HCT116 (cell line): ENCODE measurements around the gene AP5Z1. TPM values are rescaled to one million over a fixed set of nuclear protein-coding genes. Genes with fewer than 3 reads are reported as not detected.

ENCODE experiments used
- ATAC-seq: fragments of 200-7000 bp; cut with Tn5 transposase; 2 replicates; pipeline ENCODE4 v1.9.1; 2020; ENCODE audit warnings: mild to moderate bottlenecking, moderate library complexity
- Bru-seq: library from RNA; stranded (reverse); fragments of 400-500 nt; gene quantifications from one replicate; lab custom pipeline; 2021; lab: Mats Ljungman, UMichigan
- BruChase-seq, 2 experiments: library from RNA; stranded (reverse); fragments of 400-500 nt; gene quantifications; one replicate each; lab custom pipeline; 2021; lab: Mats Ljungman, UMichigan
- BruUV-seq: library from RNA; stranded (reverse); fragments of 400-500 nt; replicated peaks from 2 replicates; lab custom pipeline; 2021; lab: Mats Ljungman, UMichigan
- CTCF ChIA-PET: fragments of 300-600 bp; sonication (Branson Sonifier 250); formaldehyde crosslinking; loops from one replicate; lab custom pipeline; 2021; ENCODE audit warnings: antibody characterized with exemption; lab: Charles Lee
- POLR2A ChIA-PET: fragments of 300-600, 350-600 bp; sonication (Branson Sonifier 250); formaldehyde crosslinking; loops from one replicate; lab custom pipeline; 2021; ENCODE audit warnings: antibody characterized with exemption; lab: Charles Lee
- RAD21 ChIA-PET, 2 experiments: fragments of 300-600 bp; sonication (Branson Sonifier 250); formaldehyde crosslinking; loops; one replicate each; lab custom pipeline; 2023; ENCODE audit warnings: low total read pairs in 2 of 2; ENCODE audit not compliant: uncharacterized antibody in 2 of 2, unreplicated experiment in 2 of 2, low non-redundant PET in 1 of 2; lab: Charles Lee
- DNase-seq: peaks from one replicate; pipeline ENCODE4 v3.0.0-alpha.2; 2010; ENCODE audit warnings: low read depth, low spot score
- H2AFZ ChIP-seq: fragments of 200-600 bp; shearing (Covaris generic), sonication (generic); 2 replicates; pipeline ENCODE4 v1.6.1; 2017; ENCODE audit warnings: low read depth, mixed run types, mixed read lengths, antibody characterized with exemption, low read length; ENCODE audit not compliant: poor library complexity, severe bottlenecking
- H3K27ac ChIP-seq: 2 replicates; pipeline ENCODE4 v1.5.1; 2012; ENCODE audit warnings: low read depth, low read length
- H3K27me3 ChIP-seq: fragments of 200-600 bp; sonication (generic); 2 replicates; pipeline ENCODE4 v1.6.1; 2016; ENCODE audit warnings: mixed run types, low read length, mixed read lengths; ENCODE audit not compliant: insufficient read depth
- H3K36me3 ChIP-seq, 2 experiments: fragments of 200-500 bp in 1 of 2; fragments of 200-600 bp in 1 of 2; sonication (Bioruptor generic) in 1 of 2; sonication (generic) in 1 of 2; 2 replicates each; pipeline versions ENCODE4 v1.5.1 to v1.6.1; 2014 to 2016; ENCODE audit warnings: low read length in 2 of 2, inconsistent platforms in 1 of 2, mixed read lengths in 1 of 2, mixed run types in 1 of 2; ENCODE audit not compliant: insufficient read depth in 2 of 2, control insufficient read depth in 1 of 2
- H3K4me1 ChIP-seq, 2 experiments: fragments of 200-600 bp in 1 of 2; sonication (generic) in 1 of 2; 2 replicates each; pipeline versions ENCODE4 v1.5.1 to v1.6.1; 2012 to 2017; ENCODE audit warnings: low read length in 2 of 2, inconsistent platforms in 1 of 2, mild to moderate bottlenecking in 1 of 2, mixed read lengths in 1 of 2, mixed run types in 1 of 2, moderate library complexity in 1 of 2; ENCODE audit not compliant: insufficient read depth in 2 of 2, control insufficient read depth in 1 of 2
- H3K4me2 ChIP-seq: fragments of 200-600 bp; sonication (generic); 2 replicates; pipeline ENCODE4 v1.6.1; 2017; ENCODE audit warnings: mixed run types, low read length, mixed read lengths
- H3K4me3 ChIP-seq, 2 experiments: fragments of 200-600 bp in 1 of 2; sonication (generic) in 1 of 2; replicated peaks in 1 of 2; 2 replicates each; pipeline ENCODE4 v1.5.1; 2011 to 2016; ENCODE audit warnings: low read length in 2 of 2, control low read depth in 1 of 2, low read depth in 1 of 2, mild to moderate bottlenecking in 1 of 2, mixed read lengths in 1 of 2, mixed run types in 1 of 2
- H3K79me2 ChIP-seq: fragments of 200-600 bp; sonication (generic); 2 replicates; pipeline ENCODE4 v1.6.1; 2017; ENCODE audit warnings: mild to moderate bottlenecking, mixed run types, low read length, moderate library complexity, mixed read lengths; ENCODE audit not compliant: insufficient read depth
- H3K9ac ChIP-seq: fragments of 200-600 bp; sonication (generic); 2 replicates; pipeline ENCODE4 v1.6.1; 2016; ENCODE audit warnings: low read length, mixed read lengths
- H3K9me2 ChIP-seq: fragments of 200-600 bp; sonication (generic), shearing (Covaris generic); 2 replicates; pipeline ENCODE4 v1.6.1; 2017; ENCODE audit warnings: mixed run types, mild to moderate bottlenecking, moderate library complexity; ENCODE audit not compliant: insufficient read depth
- H3K9me3 ChIP-seq, 2 experiments: fragments of 200-500 bp in 1 of 2; fragments of 200-600 bp in 1 of 2; sonication (Bioruptor generic) in 1 of 2; sonication (generic) in 1 of 2; 2 replicates each; pipeline ENCODE4 v1.6.1; 2014 to 2017; ENCODE audit warnings: low read length in 2 of 2, mixed read lengths in 2 of 2, inconsistent platforms in 1 of 2, low read depth in 1 of 2, mild to moderate bottlenecking in 1 of 2, mixed run types in 1 of 2, moderate library complexity in 1 of 2; ENCODE audit not compliant: control insufficient read depth in 1 of 2, insufficient read depth in 1 of 2
- H4K20me1 ChIP-seq: fragments of 200-600 bp; sonication (generic), shearing (Covaris generic); 2 replicates; pipeline ENCODE4 v1.6.1; 2017; ENCODE audit warnings: mixed run types, mild to moderate bottlenecking, moderate library complexity; ENCODE audit not compliant: insufficient read depth
- CEBPB ChIP-seq: IDR thresholded peaks from 2 replicates; pipeline ENCODE4 v1.6.1; 2012; ENCODE audit warnings: low read depth
- EGR1 ChIP-seq: IDR thresholded peaks from 2 replicates; pipeline ENCODE4 v1.6.1; 2012; ENCODE audit warnings: low read depth
- ELF1 ChIP-seq: IDR thresholded peaks from 2 replicates; pipeline ENCODE4 v1.6.1; 2012; ENCODE audit warnings: low read depth, borderline replicate concordance
- EZH2 ChIP-seq: fragments of 200-600 bp; sonication (generic); IDR thresholded peaks from 2 replicates; pipeline ENCODE4 v1.6.1; 2017; ENCODE audit warnings: antibody characterized with exemption, mixed run types
- FOSL1 ChIP-seq: IDR thresholded peaks from 2 replicates; pipeline ENCODE4 v1.6.1; 2012; ENCODE audit warnings: low read depth
- JUND ChIP-seq: IDR thresholded peaks from 2 replicates; pipeline ENCODE4 v1.6.1; 2012
- RAD21 ChIP-seq: IDR thresholded peaks from 2 replicates; pipeline ENCODE4 v1.6.1; 2012; ENCODE audit warnings: low read depth, mild to moderate bottlenecking
- SIN3A ChIP-seq: IDR thresholded peaks from 2 replicates; pipeline ENCODE4 v1.6.1; 2012; ENCODE audit warnings: low read depth
- SP1 ChIP-seq: IDR thresholded peaks from 2 replicates; pipeline ENCODE4 v1.6.1; 2012; ENCODE audit warnings: low read depth
- TCF7L2 ChIP-seq: IDR thresholded peaks from 2 replicates; pipeline ENCODE4 v1.7.0; 2011; ENCODE audit warnings: borderline replicate concordance, inconsistent platforms; ENCODE audit not compliant: insufficient read depth, insufficient read length; ENCODE audit errors: extremely low read depth
- YY1 ChIP-seq: IDR thresholded peaks from 2 replicates; pipeline ENCODE4 v1.6.1; 2011; ENCODE audit warnings: low read length, low read depth, moderate library complexity, mild to moderate bottlenecking; ENCODE audit not compliant: insufficient replicate concordance; ENCODE audit errors: extremely low read depth
- ZNF274 ChIP-seq: fragments of 200-500 bp; sonication (Bioruptor generic); IDR thresholded peaks from 2 replicates; pipeline ENCODE4 v1.6.1; 2014; ENCODE audit warnings: mild to moderate bottlenecking, low read depth, low read length, inconsistent platforms
- intact Hi-C: fragments of 100-400 bp; cut with micrococcal nuclease; formaldehyde crosslinking; loops from 2 replicates; pipeline ENCODE4 v1.10.0; 2022
- long read RNA-seq: library from polyadenylated mRNA; unstranded; transcript quantifications from one replicate; pipeline ENCODE4 v2.0.0, GENCODE V29; 2021; ENCODE audit not compliant: unreplicated experiment
- polyA plus RNA-seq: library from polyadenylated mRNA; unstranded; fragments of >200 nt; gene quantifications from 2 replicates; pipeline ENCODE4 v1.2.1, GENCODE V29; 2012; ENCODE audit warnings: missing spikeins
- total RNA-seq: library from RNA; stranded (reverse); gene quantifications from one replicate; pipeline ENCODE4 v1.2.1, GENCODE V29; 2021; ENCODE audit not compliant: unreplicated experiment
- TF ChIP-seq, protein P1 (sequence below): IDR thresholded peaks from 2 replicates; pipeline ENCODE4 v1.6.1; 2012
- TF ChIP-seq, protein P2 (sequence below), 3 experiments: fragments of 200-600 bp in 1 of 3; sonication (generic) in 1 of 3; IDR thresholded peaks in 2 of 3; conservative IDR thresholded peaks in 1 of 3; 2 replicates each; pipeline ENCODE4 v1.5.1; 2012 to 2017; ENCODE audit warnings: low read depth in 2 of 3, low read length in 2 of 3, antibody characterized with exemption in 1 of 3, borderline replicate concordance in 1 of 3, control low read depth in 1 of 3, mild to moderate bottlenecking in 1 of 3, mixed read lengths in 1 of 3, mixed run types in 1 of 3, moderate library complexity in 1 of 3; ENCODE audit not compliant: insufficient read depth in 1 of 3
- TF ChIP-seq, protein P3 (sequence below): IDR thresholded peaks from 2 replicates; pipeline ENCODE4 v1.6.1; 2012
- TF ChIP-seq, protein P4 (sequence below): IDR thresholded peaks from 2 replicates; pipeline ENCODE4 v1.6.1; 2012; ENCODE audit warnings: low read depth

Gene AP5Z1, protein sequence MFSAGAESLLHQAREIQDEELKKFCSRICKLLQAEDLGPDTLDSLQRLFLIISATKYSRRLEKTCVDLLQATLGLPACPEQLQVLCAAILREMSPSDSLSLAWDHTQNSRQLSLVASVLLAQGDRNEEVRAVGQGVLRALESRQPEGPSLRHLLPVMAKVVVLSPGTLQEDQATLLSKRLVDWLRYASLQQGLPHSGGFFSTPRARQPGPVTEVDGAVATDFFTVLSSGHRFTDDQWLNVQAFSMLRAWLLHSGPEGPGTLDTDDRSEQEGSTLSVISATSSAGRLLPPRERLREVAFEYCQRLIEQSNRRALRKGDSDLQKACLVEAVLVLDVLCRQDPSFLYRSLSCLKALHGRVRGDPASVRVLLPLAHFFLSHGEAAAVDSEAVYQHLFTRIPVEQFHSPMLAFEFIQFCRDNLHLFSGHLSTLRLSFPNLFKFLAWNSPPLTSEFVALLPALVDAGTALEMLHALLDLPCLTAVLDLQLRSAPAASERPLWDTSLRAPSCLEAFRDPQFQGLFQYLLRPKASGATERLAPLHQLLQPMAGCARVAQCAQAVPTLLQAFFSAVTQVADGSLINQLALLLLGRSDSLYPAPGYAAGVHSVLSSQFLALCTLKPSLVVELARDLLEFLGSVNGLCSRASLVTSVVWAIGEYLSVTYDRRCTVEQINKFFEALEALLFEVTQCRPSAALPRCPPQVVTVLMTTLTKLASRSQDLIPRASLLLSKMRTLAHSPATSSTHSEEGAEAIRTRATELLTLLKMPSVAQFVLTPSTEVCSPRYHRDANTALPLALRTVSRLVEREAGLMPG
- 23.2 TPM for total RNA-seq
- polyA plus RNA-seq: 11.1 and 11.5 TPM in 2 replicates
- percentile 49 among the genes with signal in this experiment for Bru-seq, nascent RNA
- BruChase-seq, experiment 1, labeled RNA remaining after a 6-hour chase: percentile 61 among the genes with signal in this experiment
- percentile 57 among the genes with signal in this experiment for BruChase-seq, experiment 2, labeled RNA remaining after a 2-hour chase
- long read RNA-seq, transcript AP5Z1-201 (17 exons, 2,889 nt): major isoform, 16 of 48 reads
- long read RNA-seq, partial matches to known transcripts: 13 of 48 reads
- long read RNA-seq, other reads (novel, unspliced or antisense): 16 of 48 reads

DNA sequence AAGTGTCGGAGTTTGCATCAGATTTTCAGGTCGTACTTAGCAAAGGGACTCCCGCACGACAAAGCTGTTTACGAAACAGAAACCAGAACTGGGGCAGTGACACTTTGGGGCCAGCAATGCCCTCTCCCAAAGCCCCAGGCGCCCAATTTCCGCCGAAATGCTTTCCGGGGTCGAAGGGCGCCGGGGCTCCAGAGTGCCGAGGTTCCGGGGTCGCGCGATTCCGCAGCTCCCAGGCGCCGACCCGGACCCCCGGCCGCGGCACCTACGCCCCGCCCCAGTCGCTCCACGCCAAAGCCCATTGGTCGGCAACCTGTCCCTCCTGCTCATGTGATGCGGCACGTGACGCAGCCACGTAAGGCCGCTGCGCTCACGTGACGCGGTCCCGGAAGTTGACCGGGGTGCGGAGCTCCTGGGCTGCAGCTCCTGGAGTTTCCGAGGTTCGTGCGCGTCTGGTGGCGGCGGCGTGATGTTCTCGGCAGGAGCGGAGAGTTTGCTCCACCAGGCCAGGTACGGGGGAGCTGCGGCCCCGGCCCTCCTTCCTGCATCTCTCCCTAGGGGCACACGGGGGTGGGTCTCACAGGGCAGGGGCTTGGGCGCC, at the start of gene AP5Z1:
Gene AP5Z1, plus strand, starts transcription at position 374 of the 598 bp plus-strand sequence. Its CDS starts 93 bp downstream, at position 467.
- Histone ChIP-seq H2AFZ (no peak within 1 kb of the TSS), H3K27ac (peak within 1 kb of the TSS; percentile 63), H3K4me3 (peak within 1 kb of the TSS; percentile 97 to 100), H3K4me1 (peaks cover 5 to 16% of the 10 kb centered on the region in 2 experiments; a peak in 3 of 4 replicates), H3K36me3 (no peaks in the 10 kb centered on the region; a peak in 1 of 4 replicates), H3K9me2 (no peaks in the 10 kb centered on the region), H3K9ac (peak within 1 kb of the TSS; percentile 89), H3K9me3 (no peaks in the 10 kb centered on the region), H3K4me2 (peak within 1 kb of the TSS; percentile 88), H3K79me2 (peaks cover 27% of the 10 kb centered on the region), H4K20me1 (no peaks in the 10 kb centered on the region), H3K27me3 (no peaks in the 10 kb centered on the region)
- intact Hi-C loops: no loop called here
- BruUV-seq: no TSS peak
- ChIA-PET POLR2A (interaction anchor here (1.0 kb wide), 1 partner anchor 11 kb away, joined by 3 read pairs; no protein-coding TSS in a partner anchor), CTCF (interaction anchor here (1.0 to 1.3 kb wide), 3 partner anchors 17 to 55 kb away, joined by 3 to 4 read pairs (median 4); no protein-coding TSS in a partner anchor), RAD21 (interaction anchor here in 1 of 2 experiments (0.6 kb wide), 2 partner anchors 107 to 310 kb away, joined by 3 to 5 read pairs; no protein-coding TSS in a partner anchor)
- DNase-seq: peak; percentile 83
- ATAC-seq: peak; percentile 93
- TF ChIP-seq ZNF274 (no peak), ELF1 (peak; percentile 96), EZH2 (no peak), TCF7L2 (peak; percentile 48), SIN3A (peak; percentile 99), SP1 (peak; percentile 72), RAD21 (no peak), FOSL1 (no peak), YY1 (peak; percentile 69), CEBPB (no peak), JUND (peak; percentile 73), EGR1 (no peak)
- TF ChIP-seq, protein P1, sequence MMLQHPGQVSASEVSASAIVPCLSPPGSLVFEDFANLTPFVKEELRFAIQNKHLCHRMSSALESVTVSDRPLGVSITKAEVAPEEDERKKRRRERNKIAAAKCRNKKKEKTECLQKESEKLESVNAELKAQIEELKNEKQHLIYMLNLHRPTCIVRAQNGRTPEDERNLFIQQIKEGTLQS: no peak; the same call in 1 of the 2 replicates
- TF ChIP-seq, protein P2, sequence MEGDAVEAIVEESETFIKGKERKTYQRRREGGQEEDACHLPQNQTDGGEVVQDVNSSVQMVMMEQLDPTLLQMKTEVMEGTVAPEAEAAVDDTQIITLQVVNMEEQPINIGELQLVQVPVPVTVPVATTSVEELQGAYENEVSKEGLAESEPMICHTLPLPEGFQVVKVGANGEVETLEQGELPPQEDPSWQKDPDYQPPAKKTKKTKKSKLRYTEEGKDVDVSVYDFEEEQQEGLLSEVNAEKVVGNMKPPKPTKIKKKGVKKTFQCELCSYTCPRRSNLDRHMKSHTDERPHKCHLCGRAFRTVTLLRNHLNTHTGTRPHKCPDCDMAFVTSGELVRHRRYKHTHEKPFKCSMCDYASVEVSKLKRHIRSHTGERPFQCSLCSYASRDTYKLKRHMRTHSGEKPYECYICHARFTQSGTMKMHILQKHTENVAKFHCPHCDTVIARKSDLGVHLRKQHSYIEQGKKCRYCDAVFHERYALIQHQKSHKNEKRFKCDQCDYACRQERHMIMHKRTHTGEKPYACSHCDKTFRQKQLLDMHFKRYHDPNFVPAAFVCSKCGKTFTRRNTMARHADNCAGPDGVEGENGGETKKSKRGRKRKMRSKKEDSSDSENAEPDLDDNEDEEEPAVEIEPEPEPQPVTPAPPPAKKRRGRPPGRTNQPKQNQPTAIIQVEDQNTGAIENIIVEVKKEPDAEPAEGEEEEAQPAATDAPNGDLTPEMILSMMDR (IDR thresholded peaks at IDR 0.05 in 2 of 3, conservative IDR thresholded peaks at IDR 0.05 in 1 of 3; ENCODE audit: borderline replicate concordance in 1 of 3, insufficient read depth in 1 of 3, low read depth in 2 of 3, low read length in 2 of 3): no peak
- TF ChIP-seq, protein P3, sequence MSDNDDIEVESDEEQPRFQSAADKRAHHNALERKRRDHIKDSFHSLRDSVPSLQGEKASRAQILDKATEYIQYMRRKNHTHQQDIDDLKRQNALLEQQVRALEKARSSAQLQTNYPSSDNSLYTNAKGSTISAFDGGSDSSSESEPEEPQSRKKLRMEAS: peak; percentile 94
- TF ChIP-seq, protein P4, sequence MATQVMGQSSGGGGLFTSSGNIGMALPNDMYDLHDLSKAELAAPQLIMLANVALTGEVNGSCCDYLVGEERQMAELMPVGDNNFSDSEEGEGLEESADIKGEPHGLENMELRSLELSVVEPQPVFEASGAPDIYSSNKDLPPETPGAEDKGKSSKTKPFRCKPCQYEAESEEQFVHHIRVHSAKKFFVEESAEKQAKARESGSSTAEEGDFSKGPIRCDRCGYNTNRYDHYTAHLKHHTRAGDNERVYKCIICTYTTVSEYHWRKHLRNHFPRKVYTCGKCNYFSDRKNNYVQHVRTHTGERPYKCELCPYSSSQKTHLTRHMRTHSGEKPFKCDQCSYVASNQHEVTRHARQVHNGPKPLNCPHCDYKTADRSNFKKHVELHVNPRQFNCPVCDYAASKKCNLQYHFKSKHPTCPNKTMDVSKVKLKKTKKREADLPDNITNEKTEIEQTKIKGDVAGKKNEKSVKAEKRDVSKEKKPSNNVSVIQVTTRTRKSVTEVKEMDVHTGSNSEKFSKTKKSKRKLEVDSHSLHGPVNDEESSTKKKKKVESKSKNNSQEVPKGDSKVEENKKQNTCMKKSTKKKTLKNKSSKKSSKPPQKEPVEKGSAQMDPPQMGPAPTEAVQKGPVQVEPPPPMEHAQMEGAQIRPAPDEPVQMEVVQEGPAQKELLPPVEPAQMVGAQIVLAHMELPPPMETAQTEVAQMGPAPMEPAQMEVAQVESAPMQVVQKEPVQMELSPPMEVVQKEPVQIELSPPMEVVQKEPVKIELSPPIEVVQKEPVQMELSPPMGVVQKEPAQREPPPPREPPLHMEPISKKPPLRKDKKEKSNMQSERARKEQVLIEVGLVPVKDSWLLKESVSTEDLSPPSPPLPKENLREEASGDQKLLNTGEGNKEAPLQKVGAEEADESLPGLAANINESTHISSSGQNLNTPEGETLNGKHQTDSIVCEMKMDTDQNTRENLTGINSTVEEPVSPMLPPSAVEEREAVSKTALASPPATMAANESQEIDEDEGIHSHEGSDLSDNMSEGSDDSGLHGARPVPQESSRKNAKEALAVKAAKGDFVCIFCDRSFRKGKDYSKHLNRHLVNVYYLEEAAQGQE: no peak
